Measurements from ENCODE around the gene MYO18B. TPM values are rescaled to one million over a fixed set of nuclear protein-coding genes. Genes with fewer than 3 reads are reported as not detected.

Gene MYO18B
- total and polyA plus RNA-seq, 2 of the 8 experiments (the other 6 are each of a cell fraction or from before 2014, with no cell fraction given), result 0.62 to 0.78 TPM

DNA sequence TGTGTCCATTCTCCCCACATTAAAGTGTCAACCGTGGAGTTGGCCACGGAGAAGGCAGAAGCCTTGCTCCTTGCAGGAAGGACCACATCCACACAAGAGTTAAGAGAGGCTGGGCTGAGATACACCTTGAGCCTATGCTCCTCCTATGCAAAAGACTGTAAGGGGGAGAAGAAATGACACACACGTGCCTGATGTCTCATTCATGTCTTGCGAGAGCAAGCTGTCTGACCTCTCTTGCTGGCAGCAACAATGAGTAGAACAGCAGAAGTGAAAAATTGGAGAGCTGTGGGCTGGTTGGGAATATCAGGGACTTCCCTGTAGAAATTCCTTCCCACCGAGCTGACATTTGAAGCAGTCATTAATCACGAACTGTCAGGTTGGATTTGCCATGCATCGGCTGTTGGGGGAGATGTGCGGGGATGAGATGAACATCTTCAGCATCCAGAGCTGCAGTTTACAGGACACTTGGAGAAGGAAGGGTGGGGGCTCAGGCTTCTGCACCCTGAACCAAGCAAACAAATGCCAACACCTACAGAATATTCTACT lies 139.3 kb downstream of the MYO18B start:
- Histone ChIP-seq H3K9ac (replicated peaks in 1 of 4; ENCODE audit: extremely low read depth in 1 of 4, low read depth in 3 of 4, low read length in 3 of 4) (no peak overlapping the region), H3K79me2 (ENCODE audit: control insufficient read depth in 1 of 2, insufficient read depth in 2 of 2, low read length in 2 of 2) (no peaks in the 10 kb centered on the region), H3K56ac (replicated peaks; ENCODE audit: insufficient read length, low read depth, low read length) (no peak overlapping the region), H3K14ac (ENCODE audit: insufficient read length) (no peak overlapping the region), H3K4ac (replicated peaks; ENCODE audit: insufficient read length, low read depth, low read length) (no peak overlapping the region), H3K23me2 (ENCODE audit: low read depth, low read length) (no peaks in the 10 kb centered on the region), H4K91ac (replicated peaks; ENCODE audit: insufficient read length, low read length) (no peak overlapping the region), H3K23ac (ENCODE audit: insufficient read length) (no peak overlapping the region), H2BK15ac (ENCODE audit: low read length) (no peak overlapping the region), H2AK5ac (ENCODE audit: low read depth, low read length) (no peak overlapping the region), H3K79me1 (ENCODE audit: low read depth, low read length) (no peaks in the 10 kb centered on the region), H2BK20ac (ENCODE audit: low read length) (no peak overlapping the region), H3K18ac (ENCODE audit: extremely low read depth, low read length) (no peak overlapping the region), H2BK120ac (replicated peaks; ENCODE audit: low read depth, low read length) (no peak overlapping the region), H3K4me2 (ENCODE audit: insufficient read depth in 1 of 2, low read depth in 2 of 2, low read length in 2 of 2) (no peak overlapping the region), H4K8ac (ENCODE audit: extremely low read depth, insufficient read depth, low read length) (no peak overlapping the region), H2BK12ac (ENCODE audit: low read depth, low read length) (no peak overlapping the region), H3K27me3 (replicated peaks in 1 of 4; ENCODE audit: control insufficient read depth in 3 of 4, extremely low read depth in 1 of 4, insufficient read depth in 3 of 4, low read length in 3 of 4) (no peaks in the 10 kb centered on the region), H3K4me3 (ENCODE audit: extremely low read depth in 1 of 4, insufficient read depth in 2 of 4, low read depth in 3 of 4, low read length in 4 of 4) (no peak overlapping the region), H3K27ac (ENCODE audit: low read depth, low read length) (no peak overlapping the region), H2BK5ac (ENCODE audit: low read depth, low read length) (no peak overlapping the region), H4K20me1 (replicated peaks in 1 of 2; ENCODE audit: control insufficient read depth in 1 of 2, insufficient read depth in 2 of 2, low read length in 2 of 2) (no peaks in the 10 kb centered on the region), H3K36me3 (ENCODE audit: control insufficient read depth in 2 of 4, insufficient read depth in 4 of 4, low read length in 3 of 4) (no peaks in the 10 kb centered on the region), H4K5ac (ENCODE audit: insufficient read length, low read depth, low read length) (no peak overlapping the region), H2AFZ (ENCODE audit: low read length) (no peak overlapping the region), H3K4me1 (replicated peaks in 1 of 4; ENCODE audit: control insufficient read depth in 3 of 4, insufficient read depth in 4 of 4, low read length in 3 of 4) (no peaks in the 10 kb centered on the region), H3K9me3 (ENCODE audit: insufficient read depth in 2 of 2, low read depth in 1 of 2, low read length in 1 of 2) (no peaks in the 10 kb centered on the region)
- POLR2A ChIA-PET (ENCODE audit: partially characterized antibody), result no interaction called here
- DNase-seq (ENCODE audit: low read depth in 1 of 2, low spot score in 2 of 2), result no peak
- no peak for TF ChIP-seq NRF1 (IDR thresholded peaks at IDR 0.05; ENCODE audit: low read depth, low read length)
- no peak for TF ChIP-seq CBX5 (IDR thresholded peaks at IDR 0.05; ENCODE audit: low read depth, low read length)
- no peak for TF ChIP-seq ZNF274 (IDR thresholded peaks at IDR 0.05; ENCODE audit: borderline replicate concordance, extremely low read depth, low read length)
- no peak for TF ChIP-seq POU5F1 (IDR thresholded peaks at IDR 0.05; ENCODE audit: low read depth, low read length)
- TF ChIP-seq SAP30 (IDR thresholded peaks at IDR 0.05; ENCODE audit: insufficient read depth, insufficient replicate concordance, low read length), result no peak
- no peak for TF ChIP-seq TAF7 (optimal IDR thresholded peaks at IDR 0.05; ENCODE audit: borderline replicate concordance, low read depth, low read length)
- TF ChIP-seq SIX5 (IDR thresholded peaks at IDR 0.05; ENCODE audit: low read depth, low read length), result no peak
- TF ChIP-seq MAFK (IDR thresholded peaks at IDR 0.05; ENCODE audit: low read depth, low read length), result no peak
- TF ChIP-seq NANOG (IDR thresholded peaks at IDR 0.05; ENCODE audit: insufficient read depth, low read depth, low read length, poor library complexity, severe bottlenecking), result no peak
- no peak for TF ChIP-seq RXRA (IDR thresholded peaks at IDR 0.05; ENCODE audit: insufficient read depth, low read depth, low read length)
- no peak for TF ChIP-seq BACH1 (IDR thresholded peaks at IDR 0.05; ENCODE audit: low read length)
- TF ChIP-seq, protein P1, sequence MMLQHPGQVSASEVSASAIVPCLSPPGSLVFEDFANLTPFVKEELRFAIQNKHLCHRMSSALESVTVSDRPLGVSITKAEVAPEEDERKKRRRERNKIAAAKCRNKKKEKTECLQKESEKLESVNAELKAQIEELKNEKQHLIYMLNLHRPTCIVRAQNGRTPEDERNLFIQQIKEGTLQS (IDR thresholded peaks at IDR 0.05; ENCODE audit: insufficient read depth, low read depth, low read length), result no peak
- no peak for TF ChIP-seq GABPA (IDR thresholded peaks at IDR 0.05; ENCODE audit: borderline replicate concordance, insufficient read depth, low read length)
- TF ChIP-seq CREB1 (IDR thresholded peaks at IDR 0.05), result no peak
- CTCF ChIA-PET (ENCODE audit: partially characterized antibody), result interaction anchor here (1.1 to 2.1 kb wide), 3 partner anchors 13 to 291 kb away, joined by 3 to 5 read pairs (median 4); no protein-coding TSS in a partner anchor
- no peak for FAIRE-seq
- 91% methylated on average over 8 of the region's 8 CpGs; no CpG with 5 or more reads in 1 of the 2 experiments for WGBS, 2 experiments (ENCODE audit: extremely low coverage in 1 of 2, insufficient coverage in 1 of 2, insufficient read length in 1 of 2, insufficient replicate concordance in 2 of 2, low coverage in 1 of 2, low lambda C conversion rate in 2 of 2, missing lambda C conversion rate in 1 of 2)
